Measurements from ENCODE around the gene RTN4.

DNA sequence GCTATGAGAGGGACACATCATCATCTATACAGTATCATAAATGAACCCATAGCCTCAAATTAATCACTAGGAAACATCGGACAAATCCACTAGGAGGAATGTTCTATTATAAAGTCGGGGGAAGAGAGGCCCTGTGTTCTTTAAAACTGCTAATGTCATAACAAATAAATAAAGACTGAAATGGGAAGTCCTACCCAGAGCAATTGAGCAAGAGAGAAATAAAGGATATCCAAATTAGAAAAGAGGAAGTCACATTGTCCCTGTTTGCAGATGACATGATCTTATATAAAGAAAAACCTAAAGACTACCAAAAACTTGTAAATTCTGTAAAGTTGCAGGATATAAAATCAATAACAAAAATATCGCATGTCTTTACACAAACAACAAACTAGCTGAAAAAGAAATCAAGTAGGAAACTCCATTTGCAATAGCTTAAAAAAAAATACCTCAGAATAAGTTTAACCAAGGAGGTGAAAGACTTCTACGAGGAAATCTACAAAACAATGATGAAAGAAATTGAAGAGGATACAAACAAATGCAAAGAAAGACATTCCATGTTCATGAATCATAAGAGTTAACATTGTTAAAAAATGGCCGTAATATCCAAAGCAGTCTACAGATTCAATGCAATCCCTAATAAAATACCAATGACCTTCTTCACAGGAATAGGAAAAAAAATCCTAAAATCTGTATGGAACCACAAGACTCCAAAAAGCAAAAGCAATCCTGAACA, 30.6 kb downstream of the RTN4 start:
- TF ChIP-seq EP300 (IDR thresholded peaks at IDR 0.05) (no peak), POLR2AphosphoS5 (IDR thresholded peaks at IDR 0.05) (no peak), POLR2A (IDR thresholded peaks at IDR 0.05) (no peak)
- TF ChIP-seq, protein P1, sequence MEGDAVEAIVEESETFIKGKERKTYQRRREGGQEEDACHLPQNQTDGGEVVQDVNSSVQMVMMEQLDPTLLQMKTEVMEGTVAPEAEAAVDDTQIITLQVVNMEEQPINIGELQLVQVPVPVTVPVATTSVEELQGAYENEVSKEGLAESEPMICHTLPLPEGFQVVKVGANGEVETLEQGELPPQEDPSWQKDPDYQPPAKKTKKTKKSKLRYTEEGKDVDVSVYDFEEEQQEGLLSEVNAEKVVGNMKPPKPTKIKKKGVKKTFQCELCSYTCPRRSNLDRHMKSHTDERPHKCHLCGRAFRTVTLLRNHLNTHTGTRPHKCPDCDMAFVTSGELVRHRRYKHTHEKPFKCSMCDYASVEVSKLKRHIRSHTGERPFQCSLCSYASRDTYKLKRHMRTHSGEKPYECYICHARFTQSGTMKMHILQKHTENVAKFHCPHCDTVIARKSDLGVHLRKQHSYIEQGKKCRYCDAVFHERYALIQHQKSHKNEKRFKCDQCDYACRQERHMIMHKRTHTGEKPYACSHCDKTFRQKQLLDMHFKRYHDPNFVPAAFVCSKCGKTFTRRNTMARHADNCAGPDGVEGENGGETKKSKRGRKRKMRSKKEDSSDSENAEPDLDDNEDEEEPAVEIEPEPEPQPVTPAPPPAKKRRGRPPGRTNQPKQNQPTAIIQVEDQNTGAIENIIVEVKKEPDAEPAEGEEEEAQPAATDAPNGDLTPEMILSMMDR (IDR thresholded peaks at IDR 0.05) = no peak
